Fibroblast of lung (primary cell): Measurements from ENCODE around the gene FAM76B.

Experiments used
- CTCF ChIP-seq, 2 donors: IDR thresholded peaks in 1 of 2; conservative IDR thresholded peaks in 1 of 2; 1 replicate in 1 of 2; 2 replicates in 1 of 2; pipeline ENCODE4 v1.5.1; 2011 to 2012; ENCODE audit warnings: low read length in 2 of 2, control low read depth in 1 of 2, inconsistent platforms in 1 of 2, low read depth in 1 of 2, mild to moderate bottlenecking in 1 of 2
- EZH2 ChIP-seq: IDR thresholded peaks from 2 replicates; pipeline ENCODE4 v1.5.1; 2012; ENCODE audit warnings: low read length, control low read depth, mild to moderate bottlenecking; ENCODE audit errors: missing control alignments

- TF ChIP-seq CTCF (conservative IDR thresholded peaks at IDR 0.05 in 1 of 2, IDR thresholded peaks at IDR 0.05 in 1 of 2; ENCODE audit: low read depth in 1 of 2, low read length in 2 of 2) (no peak), EZH2 (no peak)
Observed at GRCh38 chr11:95727620-95728019, 62.0 kb downstream of the FAM76B start.
